IPS DF 6.9 (cell line): ENCODE data around the gene FBL.
"Not testable (repeated sequence)": the region's sequence is repeated elsewhere in the genome, so short reads cannot be mapped to it uniquely, and the experiment has no call there.

Source experiments
- DNase-seq: peaks from one replicate; pipeline ENCODE4 v3.0.0-alpha.2; 2013; ENCODE audit warnings: low read depth, low spot score
- H3K27ac ChIP-seq: one replicate; pipeline ENCODE4 v1.5.1; 2013; ENCODE audit warnings: low read length, control low read depth
- H3K27me3 ChIP-seq: 2 replicates; pipeline ENCODE4 v1.6.1; 2013; ENCODE audit warnings: mild to moderate bottlenecking, low read length; ENCODE audit not compliant: control insufficient read depth, insufficient read depth
- H3K36me3 ChIP-seq: 2 replicates; pipeline ENCODE4 v1.6.1; 2013; ENCODE audit warnings: low read length; ENCODE audit not compliant: control insufficient read depth, insufficient read depth
- H3K4me1 ChIP-seq: 2 replicates; pipeline ENCODE4 v1.6.1; 2013; ENCODE audit warnings: low read length; ENCODE audit not compliant: control insufficient read depth, insufficient read depth
- H3K4me3 ChIP-seq: 2 replicates; pipeline ENCODE4 v1.5.1; 2013; ENCODE audit warnings: mild to moderate bottlenecking, low read length
- H3K9me3 ChIP-seq: 2 replicates; pipeline ENCODE4 v1.6.1; 2013; ENCODE audit warnings: low read length, inconsistent platforms; ENCODE audit not compliant: control insufficient read depth, insufficient read depth
- WGBS: extraction: QIAGEN DNeasy Blood & Tissue Kit; methylation state at CpG from one replicate; pipeline ENCODE4 v1.1.7; 2013; ENCODE audit warnings: mixed read lengths, missing lambda C conversion rate; ENCODE audit not compliant: insufficient read length, insufficient coverage; 5-methylcytosine and 5-hydroxymethylcytosine counted together

The FBL gene

GRCh38 chr19:39813264-39813993, 32.8 kb downstream of the FBL start:
- no CpG with 5 or more reads among the region's 9 CpGs for WGBS
- no peak for DNase-seq
- Histone ChIP-seq H3K9me3 (no peaks in the 10 kb centered on the region), H3K4me1 (no peaks in the 10 kb centered on the region), H3K27ac (no peak overlapping the region), H3K27me3 (no peaks in the 10 kb centered on the region), H3K4me3 (no peak overlapping the region), H3K36me3 (no peaks in the 10 kb centered on the region)

GRCh38 chr19:39811064-39811463, 35.1 kb downstream of the FBL start:
- Histone ChIP-seq H3K4me3 (no peak overlapping the region), H3K27me3 (no peaks in the 10 kb centered on the region), H3K4me1 (no peaks in the 10 kb centered on the region), H3K9me3 (no peaks in the 10 kb centered on the region), H3K36me3 (no peaks in the 10 kb centered on the region), H3K27ac (no peak overlapping the region)
- no peak for DNase-seq
- WGBS: no CpG with 5 or more reads among the region's 4 CpGs

- DNase-seq: no peak
- no peaks in the 10 kb centered on the region for H3K9me3 ChIP-seq
- no peak overlapping the region for H3K27ac ChIP-seq
- H3K4me1 ChIP-seq: no peaks in the 10 kb centered on the region
- H3K4me3 ChIP-seq: no peak overlapping the region
- no peaks in the 10 kb centered on the region for H3K27me3 ChIP-seq
- no CpG with 5 or more reads among the region's 4 CpGs for WGBS
- no peaks in the 10 kb centered on the region for H3K36me3 ChIP-seq
Measured at GRCh38 chr19:39810424-39810823, 35.8 kb downstream of the FBL start.

- Histone ChIP-seq H3K9me3 (no peaks in the 10 kb centered on the region), H3K27me3 (no peaks in the 10 kb centered on the region), H3K27ac (no peak overlapping the region), H3K4me1 (no peaks in the 10 kb centered on the region), H3K4me3 (no peak overlapping the region), H3K36me3 (no peaks in the 10 kb centered on the region)
- no peak for DNase-seq
- no CpG with 5 or more reads among the region's 4 CpGs for WGBS
Measured at GRCh38 chr19:39809368-39809767, 36.8 kb downstream of the FBL start.

- not testable (repeated sequence) for H3K36me3 ChIP-seq, H3K4me3 ChIP-seq, H3K27ac ChIP-seq, H3K4me1 ChIP-seq, H3K9me3 ChIP-seq, H3K27me3 ChIP-seq, DNase-seq
- no CpG with 5 or more reads among the region's 7 CpGs for WGBS
Measured at GRCh38 chr19:39808688-39809087, 37.5 kb downstream of the FBL start.

- Histone ChIP-seq H3K9me3 (no peaks in the 10 kb centered on the region), H3K36me3 (no peaks in the 10 kb centered on the region), H3K4me1 (no peaks in the 10 kb centered on the region), H3K27ac (no peak overlapping the region), H3K4me3 (no peak overlapping the region), H3K27me3 (no peaks in the 10 kb centered on the region)
- no peak for DNase-seq
- no CpG with 5 or more reads among the region's 5 CpGs for WGBS
Measured at GRCh38 chr19:39807846-39808364, 38.3 kb downstream of the FBL start.

- Histone ChIP-seq H3K36me3 (no peaks in the 10 kb centered on the region), H3K4me1 (no peaks in the 10 kb centered on the region), H3K9me3 (no peaks in the 10 kb centered on the region), H3K4me3 (no peak overlapping the region), H3K27ac (no peak overlapping the region), H3K27me3 (no peaks in the 10 kb centered on the region)
- WGBS: no CpG with 5 or more reads among the region's 5 CpGs
- no peak for DNase-seq
Measured at GRCh38 chr19:39805104-39805503, 41.1 kb downstream of the FBL start.

- no peak for DNase-seq
- Histone ChIP-seq H3K9me3 (no peaks in the 10 kb centered on the region), H3K4me3 (no peak overlapping the region), H3K27me3 (no peaks in the 10 kb centered on the region), H3K4me1 (no peaks in the 10 kb centered on the region), H3K36me3 (no peaks in the 10 kb centered on the region), H3K27ac (no peak overlapping the region)
- WGBS: no CpG with 5 or more reads among the region's 4 CpGs
Measured at GRCh38 chr19:39802958-39803357, 43.2 kb downstream of the FBL start.

- Histone ChIP-seq H3K9me3 (no peaks in the 10 kb centered on the region), H3K27me3 (no peaks in the 10 kb centered on the region), H3K27ac (no peak overlapping the region), H3K4me1 (no peaks in the 10 kb centered on the region; the same call in 1 of the 2 replicates), H3K36me3 (no peaks in the 10 kb centered on the region), H3K4me3 (no peak overlapping the region)
- no peak for DNase-seq
- no CpG with 5 or more reads among the region's 2 CpGs for WGBS
Measured at GRCh38 chr19:39797083-39797482, 49.1 kb downstream of the FBL start.

GRCh38 chr19:39796000-39796498, 50.1 kb downstream of the FBL start:
- Histone ChIP-seq H3K4me1 (no peaks in the 10 kb centered on the region; the same call in 1 of the 2 replicates), H3K27ac (no peak overlapping the region), H3K9me3 (no peaks in the 10 kb centered on the region), H3K36me3 (no peaks in the 10 kb centered on the region), H3K4me3 (no peak overlapping the region), H3K27me3 (no peaks in the 10 kb centered on the region)
- no peak for DNase-seq
- WGBS: no CpG with 5 or more reads among the region's 2 CpGs

GRCh38 chr19:39795001-39795400, 51.2 kb downstream of the FBL start:
- H3K4me3 ChIP-seq: no peak overlapping the region
- no peak overlapping the region for H3K27ac ChIP-seq
- no peaks in the 10 kb centered on the region for H3K36me3 ChIP-seq
- no peaks in the 10 kb centered on the region; the same call in 1 of the 2 replicates for H3K4me1 ChIP-seq
- no peak for DNase-seq
- H3K9me3 ChIP-seq: no peaks in the 10 kb centered on the region
- no peaks in the 10 kb centered on the region for H3K27me3 ChIP-seq
- WGBS: no CpG with 5 or more reads among the region's 5 CpGs
